ENCODE data around the gene IQCE.

Gene IQCE

GRCh38 chr7:2614631-2615330 is 56.0 kb downstream of the IQCE start:
- no peak for DNase-seq (ENCODE audit: low read depth in 2 of 2)

- DNase-seq (ENCODE audit: low read depth in 2 of 2): no peak
These were observed 57.9 kb downstream of the IQCE start for GRCh38 chr7:2616387-2617324.

GRCh38 chr7:2617325-2617905 is 58.6 kb downstream of the IQCE start:
- DNase-seq (ENCODE audit: low read depth in 2 of 2): no peak

GRCh38 chr7:2619116-2619515 is 60.3 kb downstream of the IQCE start:
- DNase-seq (ENCODE audit: low read depth in 2 of 2): no peak

- no peak for DNase-seq (ENCODE audit: low read depth in 2 of 2)
These were observed 62.5 kb downstream of the IQCE start for GRCh38 chr7:2621061-2621828.

- DNase-seq (ENCODE audit: low read depth in 2 of 2): no peak
These were observed 63.3 kb downstream of the IQCE start for GRCh38 chr7:2621948-2622640.

- DNase-seq (ENCODE audit: low read depth in 2 of 2): no peak
These were observed 64.3 kb downstream of the IQCE start for GRCh38 chr7:2622869-2623697.

- no peak for DNase-seq (ENCODE audit: low read depth in 2 of 2)
These were observed 64.9 kb downstream of the IQCE start for GRCh38 chr7:2623698-2624014.

- DNase-seq (ENCODE audit: low read depth in 2 of 2): no peak
These were observed 65.6 kb downstream of the IQCE start for GRCh38 chr7:2624293-2624886.

GRCh38 chr7:2626498-2627117 is 67.8 kb downstream of the IQCE start:
- no peak for DNase-seq (ENCODE audit: low read depth in 2 of 2)

GRCh38 chr7:2627258-2628129 is 68.7 kb downstream of the IQCE start:
- DNase-seq (ENCODE audit: low read depth in 2 of 2): no peak

- DNase-seq (ENCODE audit: low read depth in 2 of 2): no peak
These were observed 69.3 kb downstream of the IQCE start for GRCh38 chr7:2628130-2628482.

GRCh38 chr7:2628891-2629290 is 70.1 kb downstream of the IQCE start:
- DNase-seq (ENCODE audit: low read depth in 2 of 2): no peak

- DNase-seq (ENCODE audit: low read depth in 2 of 2): no peak
These were observed 71.2 kb downstream of the IQCE start for GRCh38 chr7:2629746-2630681.

- no peak for DNase-seq (ENCODE audit: low read depth in 2 of 2)
These were observed 73.4 kb downstream of the IQCE start, which contains the start of gene TTYH3 for GRCh38 chr7:2631946-2632732. TTYH3 (plus strand) TSS chr7:2631986; CDS start chr7:2632156, 170 bp downstream.

- peak in 1 of 2 donors; percentile 43 for DNase-seq (ENCODE audit: low read depth in 2 of 2)
These were observed 74.2 kb downstream of the IQCE start for GRCh38 chr7:2632733-2633537.

All from stimulated activated CD4-positive, alpha-beta T cell treated with anti-CD3 and anti-CD28 coated beads, Interleukin-4, amount 100 ng/mL, for 48 hours (primary cell).